Thyroid gland (tissue), 4 donors: ENCODE data around the gene ARL15.

Experiments used
- CTCF ChIP-seq, 6 experiments: fragments of 200-600 bp in 3 of 6; fragments of 450-650 bp in 3 of 6; sonication (generic) in 3 of 6; IDR thresholded peaks; one replicate each; pipeline ENCODE4 v1.5.1; 2016 to 2019; ENCODE audit warnings: antibody characterized with exemption in 6 of 6, mild to moderate bottlenecking in 2 of 6, inconsistent platforms in 1 of 6, moderate library complexity in 1 of 6
- POLR2A ChIP-seq, 2 donors: fragments of 450-650 bp; IDR thresholded peaks; one replicate each; pipeline ENCODE4 v1.6.1; 2017; ENCODE audit warnings: antibody characterized with exemption in 2 of 2, mild to moderate bottlenecking in 2 of 2, moderate library complexity in 1 of 2

GRCh38 chr5:53984971-53985370 is 325.4 kb downstream of the ARL15 start:
- TF ChIP-seq CTCF (IDR thresholded peaks at IDR 0.05) (no peak), POLR2A (IDR thresholded peaks at IDR 0.05) (no peak)
